Measurements from ENCODE around the gene ZP1. TPM values are rescaled to one million over a fixed set of nuclear protein-coding genes. Genes with fewer than 3 reads are reported as not detected.
A peak's percentile ranks its signal among the peaks of the same experiment; 100 is the strongest.
"Not testable (repeated sequence)": the region's sequence is repeated elsewhere in the genome, so short reads cannot be mapped to it uniquely, and the experiment has no call there.

ZP1 gene
- total RNA-seq, 1 experiment from 2014 or later = not detected

DNA sequence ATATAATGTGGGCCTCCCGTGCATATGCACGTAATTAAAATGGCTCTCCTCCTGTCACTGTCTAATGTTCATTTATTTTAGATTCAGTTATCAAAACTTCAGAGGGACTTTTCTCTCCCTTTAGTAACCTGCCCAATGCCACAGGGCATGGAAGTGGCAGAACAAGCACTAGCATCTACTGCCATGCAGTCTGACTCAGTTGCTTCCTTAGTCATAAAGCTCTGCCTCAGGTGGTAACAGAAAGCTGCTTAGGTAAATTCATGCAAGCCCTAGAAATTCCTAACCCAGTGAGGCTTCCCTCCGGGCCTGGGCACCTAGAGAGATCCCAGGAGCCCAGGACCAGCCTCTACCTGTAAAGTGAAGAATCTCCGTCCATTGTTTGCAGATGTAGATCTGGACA lies 30.2 kb downstream of the ZP1 start:
- H3K27me3 ChIP-seq (ENCODE audit: control insufficient read depth, insufficient read depth, low read length) = no peaks in the 10 kb centered on the region
- H3K4me3 ChIP-seq (ENCODE audit: insufficient read depth, low read depth, low read length) = no peak overlapping the region
- DNase-seq = no peak
- peaks cover 44% of the 10 kb centered on the region for H3K36me3 ChIP-seq (replicated peaks; ENCODE audit: control insufficient read depth, insufficient read depth, low read length)

DNA sequence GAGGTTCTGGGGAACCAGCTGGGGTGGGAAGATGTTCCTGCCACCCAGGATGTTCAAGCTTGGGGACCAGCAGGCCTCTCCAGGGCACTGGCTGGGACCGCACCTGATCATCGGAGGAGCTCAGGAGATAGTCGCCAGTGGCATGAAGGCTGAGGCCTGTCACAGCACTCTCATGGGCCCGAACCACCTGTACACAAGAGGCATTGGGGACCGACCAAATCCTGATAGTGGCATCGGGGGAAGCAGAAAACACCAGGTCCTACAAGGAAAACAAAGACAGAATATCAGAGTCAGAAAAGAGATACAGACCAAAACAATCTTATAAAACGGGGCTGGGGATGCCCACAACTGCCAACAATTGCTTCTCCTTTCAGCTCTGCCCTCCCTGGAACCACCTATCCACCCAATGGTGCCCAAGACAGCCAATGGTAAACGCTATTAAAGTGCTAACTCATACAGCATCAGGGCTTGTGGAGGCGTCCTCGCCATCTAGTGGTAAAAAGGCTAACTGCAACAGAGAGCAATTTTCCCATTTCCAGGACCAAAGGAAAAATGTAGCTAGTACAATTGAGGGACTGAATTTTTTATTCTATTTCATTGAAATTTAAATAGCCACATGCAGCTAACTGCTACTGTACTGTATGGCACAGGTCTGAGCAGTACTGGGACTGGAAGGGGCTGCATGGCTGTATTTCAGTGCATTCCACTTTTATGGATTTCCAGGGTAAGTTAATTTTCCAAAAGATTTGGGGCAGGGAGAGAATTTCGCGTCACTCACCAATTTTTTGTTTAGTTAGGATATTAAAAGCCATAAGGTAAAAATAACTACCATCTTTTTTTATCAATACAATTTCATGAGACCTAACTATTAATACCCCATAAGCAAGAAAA lies 31.9 kb downstream of the ZP1 start:
- Histone ChIP-seq H3K36me3 (replicated peaks; ENCODE audit: control insufficient read depth, insufficient read depth, low read length) (peaks cover 52% of the 10 kb centered on the region), H3K4me3 (ENCODE audit: insufficient read depth, low read depth, low read length) (no peak overlapping the region), H3K27me3 (ENCODE audit: control insufficient read depth, insufficient read depth, low read length) (no peaks in the 10 kb centered on the region)
- DNase-seq = peak; percentile 77

DNA sequence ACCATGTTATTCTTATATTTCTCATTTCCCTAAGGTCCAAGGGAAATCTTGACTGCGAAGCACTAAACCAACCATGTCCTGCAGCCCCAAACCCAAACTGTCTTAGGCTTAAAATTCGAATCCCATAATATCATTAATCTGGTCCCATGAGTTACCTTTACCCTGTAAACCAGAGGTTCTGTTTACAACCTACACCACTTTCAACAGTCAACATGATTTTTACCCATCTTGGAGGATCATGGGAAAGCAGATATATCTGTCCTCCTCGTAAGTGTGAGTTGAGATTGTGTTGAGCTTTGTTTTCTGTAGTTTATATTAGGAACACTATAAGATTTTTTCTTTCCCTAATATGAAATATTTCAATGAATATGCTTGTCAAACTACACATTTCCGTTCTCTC lies 32.6 kb downstream of the ZP1 start:
- peaks cover 49% of the 10 kb centered on the region for H3K36me3 ChIP-seq (replicated peaks; ENCODE audit: control insufficient read depth, insufficient read depth, low read length)
- H3K4me3 ChIP-seq (ENCODE audit: insufficient read depth, low read depth, low read length) = no peak overlapping the region
- H3K27me3 ChIP-seq (ENCODE audit: control insufficient read depth, insufficient read depth, low read length) = no peaks in the 10 kb centered on the region

DNA sequence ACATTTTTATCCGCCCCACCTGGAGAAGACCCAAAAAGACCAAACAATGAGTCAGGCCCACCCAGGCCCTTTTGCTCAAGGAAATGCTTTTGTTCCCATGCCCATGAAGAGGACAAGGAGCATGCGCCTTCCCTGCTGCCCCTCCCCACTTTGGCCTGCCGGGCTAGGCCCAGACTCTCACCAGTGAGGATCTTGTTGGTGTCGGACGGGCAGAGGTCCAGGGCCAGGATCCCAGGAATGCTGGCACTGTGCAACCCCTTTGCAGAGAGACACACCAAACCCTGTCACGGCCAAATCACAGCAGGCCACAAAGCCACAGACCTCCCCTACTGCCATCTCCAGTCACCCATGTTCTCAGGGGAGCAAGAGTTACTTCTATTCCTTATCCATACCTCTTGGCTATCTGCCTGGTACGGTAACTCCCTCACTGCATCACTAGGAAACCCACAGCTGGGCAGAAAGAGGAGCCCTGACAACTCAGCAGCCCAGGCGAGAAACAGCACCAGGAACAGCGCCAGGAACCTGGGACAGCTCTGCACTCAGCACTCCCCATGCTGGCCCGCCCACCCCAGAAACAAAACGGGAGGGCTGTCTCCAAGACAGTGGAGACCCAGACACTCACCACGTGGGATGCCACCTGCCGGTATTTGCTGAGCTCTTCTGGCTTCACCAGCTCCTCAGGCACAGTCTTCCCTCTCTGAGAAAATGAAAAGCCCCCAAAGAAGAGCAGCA lies 33.5 kb downstream of the ZP1 start:
- DNase-seq = no peak
- no peaks in the 10 kb centered on the region for H3K27me3 ChIP-seq (ENCODE audit: control insufficient read depth, insufficient read depth, low read length)
- peaks cover 46% of the 10 kb centered on the region for H3K36me3 ChIP-seq (replicated peaks; ENCODE audit: control insufficient read depth, insufficient read depth, low read length)
- no peak overlapping the region for H3K4me3 ChIP-seq (ENCODE audit: insufficient read depth, low read depth, low read length)

More for the DNA sequence above, 32.6 kb downstream of the ZP1 start:
- DNase-seq = no peak

DNA sequence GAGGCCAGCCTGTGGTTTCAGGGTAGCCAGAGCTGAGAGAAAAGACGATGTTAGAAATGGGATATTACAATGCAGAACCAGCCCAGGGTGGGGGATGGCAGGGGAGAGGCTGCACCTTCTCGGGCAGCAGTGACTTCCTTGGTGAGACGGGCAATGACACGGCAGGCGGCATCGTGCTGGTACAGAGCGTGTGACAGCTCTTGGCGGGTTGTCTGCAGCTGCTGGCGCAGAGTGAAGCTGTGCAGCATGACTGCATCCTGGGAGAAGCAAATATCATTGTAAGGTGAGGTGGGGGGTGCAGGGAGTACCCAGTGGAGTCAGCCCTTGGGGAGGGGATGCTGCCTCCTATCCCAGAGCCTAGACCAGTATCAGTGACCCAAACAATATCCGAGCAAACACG lies 35.3 kb downstream of the ZP1 start:
- H3K4me3 ChIP-seq (ENCODE audit: insufficient read depth, low read depth, low read length) = no peak overlapping the region
- no peak for DNase-seq
- peaks cover 39% of the 10 kb centered on the region for H3K36me3 ChIP-seq (replicated peaks; ENCODE audit: control insufficient read depth, insufficient read depth, low read length)
- H3K27me3 ChIP-seq (ENCODE audit: control insufficient read depth, insufficient read depth, low read length) = no peaks in the 10 kb centered on the region; the same call in 1 of the 2 replicates

DNA sequence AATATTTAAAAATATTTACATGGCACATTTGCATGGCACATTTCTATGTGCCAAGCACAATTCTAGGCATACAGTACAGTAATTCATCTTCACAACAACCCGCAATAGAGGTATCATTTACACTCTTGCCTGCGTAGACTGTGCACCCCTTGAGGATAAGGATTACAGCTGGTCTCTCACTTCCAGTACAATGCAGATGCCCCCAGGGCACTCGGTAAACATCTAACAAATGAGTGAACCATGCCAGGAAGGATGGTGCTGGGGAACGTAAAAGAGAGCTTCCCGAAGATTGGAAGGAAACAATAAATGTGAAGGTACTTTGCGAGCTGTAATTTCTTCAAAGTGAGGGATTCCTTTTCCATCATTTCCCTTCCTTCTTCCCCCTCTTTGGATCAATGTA lies 37.7 kb downstream of the ZP1 start:
- H3K4me3 ChIP-seq (ENCODE audit: insufficient read depth, low read depth, low read length) = no peak overlapping the region; the same call in 1 of the 2 replicates
- peaks cover 3% of the 10 kb centered on the region; the same call in 1 of the 2 replicates for H3K27me3 ChIP-seq (ENCODE audit: control insufficient read depth, insufficient read depth, low read length)
- H3K36me3 ChIP-seq (replicated peaks; ENCODE audit: control insufficient read depth, insufficient read depth, low read length) = peaks cover 25% of the 10 kb centered on the region
- no peak for DNase-seq

DNA sequence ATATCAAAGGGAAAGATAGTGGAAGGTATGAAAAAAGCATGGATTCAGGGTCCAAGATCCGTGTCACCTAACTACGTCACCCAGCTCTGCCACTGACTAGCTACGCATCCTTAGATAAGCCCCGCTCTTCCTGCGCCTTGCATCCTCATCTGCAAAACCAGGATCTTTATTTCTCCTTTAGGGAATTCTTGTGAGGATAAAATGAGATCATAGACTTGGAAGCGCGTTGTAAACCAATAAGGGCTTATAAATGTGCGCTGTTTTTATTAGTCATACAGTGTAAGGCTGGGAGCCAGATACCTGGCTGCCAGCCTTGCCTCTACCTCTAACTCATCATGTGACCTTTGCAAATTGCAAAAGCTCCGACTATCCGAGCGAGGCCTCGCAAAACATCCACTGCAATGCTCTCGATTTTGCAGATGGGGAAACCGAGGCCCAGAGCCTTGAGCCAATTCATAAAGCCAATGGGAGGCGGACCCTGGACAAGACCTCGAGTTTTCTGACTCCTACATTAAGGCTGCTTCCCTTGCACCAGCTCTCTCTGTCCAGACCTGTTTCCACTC lies 38.3 kb downstream of the ZP1 start:
- Histone ChIP-seq H3K36me3 (replicated peaks; ENCODE audit: control insufficient read depth, insufficient read depth, low read length) (peaks cover 21% of the 10 kb centered on the region), H3K27me3 (ENCODE audit: control insufficient read depth, insufficient read depth, low read length) (peaks cover 4% of the 10 kb centered on the region; the same call in 1 of the 2 replicates), H3K4me3 (ENCODE audit: insufficient read depth, low read depth, low read length) (peak overlapping the region; percentile 89)
- DNase-seq = no peak

DNA sequence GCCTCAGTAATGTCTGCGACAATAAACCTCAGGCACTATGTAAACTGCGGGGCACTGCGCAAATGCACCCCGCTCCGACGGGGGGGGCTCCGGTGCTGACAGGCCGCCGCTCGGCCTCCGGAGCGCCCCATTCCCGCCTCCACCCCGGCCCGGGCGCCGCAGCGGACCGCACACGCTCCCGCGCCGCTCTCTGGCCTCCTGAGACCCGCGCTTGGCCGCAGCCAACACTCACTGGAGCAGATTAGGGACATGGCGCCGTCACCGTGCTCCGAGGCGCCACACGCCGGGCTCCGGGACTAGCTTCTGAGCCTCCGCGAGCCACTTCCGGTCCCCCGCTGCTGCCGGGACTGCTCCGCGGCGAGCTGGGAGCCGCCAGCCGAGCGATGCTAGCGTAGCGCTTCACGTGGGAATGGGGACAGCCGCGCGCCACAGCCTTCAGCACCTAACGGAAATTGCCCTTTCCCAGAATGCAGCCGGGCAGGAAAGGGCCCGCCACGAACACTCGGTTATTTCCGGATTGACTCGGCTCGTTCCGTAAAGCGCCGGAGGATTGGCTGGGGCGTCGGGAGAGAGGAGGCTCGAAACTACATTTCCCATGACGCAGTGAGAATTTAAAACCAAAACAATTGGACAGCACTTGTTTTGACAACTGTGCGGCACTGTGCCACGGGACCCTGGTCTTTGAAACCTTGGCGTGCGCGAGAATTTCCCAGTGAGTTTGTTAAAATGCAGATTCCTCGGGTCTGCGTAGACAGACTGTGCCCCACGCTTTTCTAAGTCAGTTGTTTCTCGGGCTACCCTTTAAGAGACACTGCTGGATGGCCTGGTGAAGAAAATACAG lies 39.0 kb downstream of the ZP1 start, which contains the start of gene PRPF19:
TSS of gene PRPF19 (minus strand) at position 454 of the 841 bp plus-strand sequence. CDS start at position 251, 203 bp downstream.
- peaks cover 4% of the 10 kb centered on the region; the same call in 1 of the 2 replicates for H3K27me3 ChIP-seq (ENCODE audit: control insufficient read depth, insufficient read depth, low read length)
- peaks cover 17% of the 10 kb centered on the region for H3K36me3 ChIP-seq (replicated peaks; ENCODE audit: control insufficient read depth, insufficient read depth, low read length)
- peak; percentile 96 for DNase-seq
- H3K4me3 ChIP-seq (ENCODE audit: insufficient read depth, low read depth, low read length) = peak within 1 kb of the TSS; percentile 89

DNA sequence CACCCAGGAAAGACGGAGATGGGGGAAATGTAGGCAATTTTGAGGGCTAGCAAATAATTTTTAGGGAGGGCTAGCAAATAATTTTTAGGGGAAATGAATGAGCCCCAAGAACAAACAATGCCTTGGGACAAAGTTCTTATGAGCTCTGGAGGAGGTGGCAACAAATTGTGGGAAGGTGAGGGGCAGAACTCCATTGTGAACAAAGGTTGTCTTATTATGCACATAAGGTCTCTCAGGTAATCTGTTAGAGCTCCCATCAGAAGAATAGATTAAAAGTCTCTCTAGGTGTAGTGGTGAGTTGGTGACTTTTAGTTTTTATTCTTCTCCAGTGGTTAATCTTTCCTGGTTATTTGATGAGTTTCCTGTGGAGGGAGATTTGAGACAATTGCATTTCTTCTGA lies 41.5 kb downstream of the ZP1 start:
- no peak overlapping the region for H3K4me3 ChIP-seq (ENCODE audit: insufficient read depth, low read depth, low read length)
- no peak for DNase-seq
- H3K27me3 ChIP-seq (ENCODE audit: control insufficient read depth, insufficient read depth, low read length) = peaks cover 4% of the 10 kb centered on the region; the same call in 1 of the 2 replicates
- H3K36me3 ChIP-seq (replicated peaks; ENCODE audit: control insufficient read depth, insufficient read depth, low read length) = no peaks in the 10 kb centered on the region

DNA sequence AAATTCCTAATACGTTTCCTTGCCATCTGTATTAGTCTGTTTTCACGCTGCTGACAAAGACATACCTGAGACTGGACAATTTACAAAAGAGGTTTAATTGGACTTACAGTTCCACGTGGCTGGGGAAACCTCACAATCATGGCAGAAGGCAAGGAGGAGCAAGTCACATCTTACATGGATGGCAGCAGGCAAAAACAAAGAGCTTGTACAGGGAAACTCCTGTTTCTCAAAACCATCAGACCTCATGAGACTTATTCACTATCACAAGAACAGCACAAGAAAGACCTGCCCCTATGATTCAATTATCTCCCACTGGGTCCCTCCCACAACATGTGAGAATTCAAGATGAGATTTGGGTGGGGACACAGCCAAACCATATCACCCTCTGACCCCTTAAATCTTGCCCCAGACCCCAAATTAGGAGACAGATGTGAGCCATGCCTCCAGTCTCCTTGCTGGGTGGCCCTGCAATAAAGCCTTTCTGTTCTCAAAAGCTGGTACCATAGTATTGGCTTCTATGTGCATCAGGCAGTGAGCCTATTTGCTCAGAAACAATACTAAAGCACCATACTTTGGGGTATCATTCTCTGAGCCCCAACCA lies 42.4 kb downstream of the ZP1 start:
- H3K4me3 ChIP-seq (ENCODE audit: insufficient read depth, low read depth, low read length); DNase-seq; H3K36me3 ChIP-seq (replicated peaks; ENCODE audit: control insufficient read depth, insufficient read depth, low read length); H3K27me3 ChIP-seq (ENCODE audit: control insufficient read depth, insufficient read depth, low read length): not testable (repeated sequence)

DNA sequence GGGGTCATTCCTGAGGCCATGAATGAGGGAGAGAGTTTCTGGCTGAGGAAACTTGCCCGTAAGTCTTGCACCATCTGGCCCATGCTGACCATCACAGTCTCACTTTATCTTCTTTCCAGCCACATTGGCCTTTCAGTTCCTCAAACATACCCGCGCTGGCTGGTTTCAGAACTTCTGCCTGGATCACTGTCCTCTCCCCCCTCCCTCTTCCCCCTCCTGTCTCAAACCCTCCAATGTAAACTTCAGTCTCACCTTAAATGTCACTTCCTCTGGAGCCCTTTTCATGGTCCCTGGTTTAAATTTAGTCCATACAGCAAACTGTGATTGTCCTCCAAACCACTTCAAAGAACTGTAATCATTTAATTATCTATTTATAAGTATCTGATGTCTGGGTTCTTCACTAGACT lies 42.9 kb downstream of the ZP1 start:
- no peaks in the 10 kb centered on the region for H3K36me3 ChIP-seq (replicated peaks; ENCODE audit: control insufficient read depth, insufficient read depth, low read length)
- H3K4me3 ChIP-seq (ENCODE audit: insufficient read depth, low read depth, low read length) = no peak overlapping the region
- DNase-seq = no peak
- peaks cover 4% of the 10 kb centered on the region; the same call in 1 of the 2 replicates for H3K27me3 ChIP-seq (ENCODE audit: control insufficient read depth, insufficient read depth, low read length)

DNA sequence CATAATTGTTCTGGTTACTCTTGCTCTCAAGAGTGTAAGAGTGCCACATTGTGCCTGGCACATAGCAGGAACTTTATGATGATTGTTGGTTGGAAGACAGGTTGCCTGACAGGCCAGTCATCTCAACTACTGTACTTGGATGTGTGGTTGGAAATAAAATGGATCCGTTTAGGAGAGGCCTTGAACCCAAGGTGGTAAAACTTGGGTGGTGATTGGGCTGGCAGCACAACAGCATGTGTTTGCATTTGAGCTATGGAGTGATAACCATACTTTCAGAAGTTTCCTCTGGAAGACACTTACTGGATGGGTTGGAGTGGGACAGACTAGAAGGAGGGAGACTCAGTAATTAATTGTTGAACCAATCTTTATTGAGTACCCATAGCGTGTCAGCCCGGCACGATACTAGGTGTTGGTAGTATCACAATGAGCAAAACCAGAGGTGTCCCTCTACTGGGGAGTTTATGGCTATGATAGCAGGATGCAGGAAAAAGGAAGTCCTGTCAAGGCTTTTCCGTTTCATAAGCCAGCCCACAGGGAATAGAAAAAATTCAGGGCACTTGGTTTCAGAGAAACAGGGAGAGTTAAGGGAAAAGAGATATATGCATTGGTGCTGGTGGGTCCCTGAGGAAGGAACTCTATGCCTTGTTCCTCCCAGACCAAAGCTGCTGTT lies 43.5 kb downstream of the ZP1 start:
- no peaks in the 10 kb centered on the region for H3K36me3 ChIP-seq (replicated peaks; ENCODE audit: control insufficient read depth, insufficient read depth, low read length)
- H3K4me3 ChIP-seq (ENCODE audit: insufficient read depth, low read depth, low read length) = no peak overlapping the region
- no peak for DNase-seq
- H3K27me3 ChIP-seq (ENCODE audit: control insufficient read depth, insufficient read depth, low read length) = peaks cover 4% of the 10 kb centered on the region; the same call in 1 of the 2 replicates

DNA sequence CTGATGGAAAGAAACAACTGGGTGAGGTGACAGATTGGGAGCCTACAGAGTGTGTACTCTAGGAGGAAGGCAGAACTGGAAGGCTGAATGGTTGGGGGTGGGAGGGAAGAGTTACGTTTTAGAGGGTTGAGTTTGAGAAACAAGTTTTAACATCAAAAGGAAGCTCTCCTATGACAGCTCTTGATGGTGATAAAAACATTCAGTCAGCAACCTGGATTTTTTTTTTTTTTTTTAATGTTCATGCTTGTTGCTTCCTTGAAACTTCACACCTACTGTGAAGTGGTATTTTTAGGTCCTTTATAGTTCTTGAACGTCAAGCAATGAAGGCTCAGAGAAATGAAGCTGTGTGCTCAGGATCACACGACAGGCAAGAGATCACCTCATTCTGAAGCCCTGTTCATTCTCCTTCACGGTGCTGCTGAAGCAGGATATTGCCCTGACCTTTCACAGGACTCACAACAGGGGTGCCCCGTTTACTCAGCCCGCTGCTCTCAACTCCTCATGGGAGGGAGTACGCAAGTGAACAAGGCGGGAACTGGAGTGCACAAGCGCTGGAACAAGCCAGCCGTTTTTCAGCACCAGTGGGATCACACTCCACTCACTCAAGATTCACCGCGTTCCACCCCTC lies 45.0 kb downstream of the ZP1 start:
- H3K4me3 ChIP-seq (ENCODE audit: insufficient read depth, low read depth, low read length) = no peak overlapping the region; the same call in 1 of the 2 replicates
- peaks cover 4% of the 10 kb centered on the region; the same call in 1 of the 2 replicates for H3K27me3 ChIP-seq (ENCODE audit: control insufficient read depth, insufficient read depth, low read length)
- no peak for DNase-seq
- no peaks in the 10 kb centered on the region for H3K36me3 ChIP-seq (replicated peaks; ENCODE audit: control insufficient read depth, insufficient read depth, low read length)
